ENCODE results near the gene AP1AR.

- TF ChIP-seq CTCF (IDR thresholded peaks at IDR 0.05) (no peak), POLR2A (IDR thresholded peaks at IDR 0.05) (no peak)
Observed at GRCh38 chr4:112277705-112278448, 46.3 kb downstream of the AP1AR start.
